HEK293 (cell line): ENCODE measurements around the gene GH1.

ENCODE experiments used
- CTCF ChIA-PET: fragments of 350-600 bp; formaldehyde crosslinking; extraction: SDS; loops from one replicate; lab custom pipeline; 2021; ENCODE audit warnings: antibody characterized with exemption; lab: Yijun Ruan, JAX
- POLR2A ChIA-PET: fragments of 300-600 bp; formaldehyde crosslinking; extraction: SDS; loops from one replicate; lab custom pipeline; 2020; ENCODE audit warnings: antibody characterized with exemption, inconsistent platforms; lab: Yijun Ruan, JAX
- H3K27ac ChIP-seq: fragments of 200-500 bp; sonication (Bioruptor generic); 2 replicates; pipeline ENCODE4 v1.5.1; 2014; ENCODE audit warnings: low read depth, low read length, control low read depth, inconsistent platforms; ENCODE audit errors: extremely low read depth
- H3K36me3 ChIP-seq, 2 experiments: fragments of 200-500 bp in 1 of 2; sonication (Bioruptor generic) in 1 of 2; 1 replicate in 1 of 2; 2 replicates in 1 of 2; pipeline ENCODE4 v1.5.1; 2014 to 2017; ENCODE audit warnings: inconsistent platforms in 2 of 2, low read length in 2 of 2; ENCODE audit not compliant: control insufficient read depth in 2 of 2, insufficient read depth in 1 of 2
- H3K4me1 ChIP-seq: fragments of 200-500 bp; sonication (Bioruptor generic); 2 replicates; pipeline ENCODE4 v1.5.1; 2014; ENCODE audit warnings: mild to moderate bottlenecking, low read length, inconsistent platforms; ENCODE audit not compliant: control insufficient read depth, insufficient read depth
- H3K4me3 ChIP-seq: 2 replicates; pipeline ENCODE4 v1.5.1; 2011; ENCODE audit warnings: low read depth, mild to moderate bottlenecking, control low read depth, low read length, moderate library complexity
- H3K9me3 ChIP-seq: fragments of 200-500 bp; sonication (Bioruptor generic); 2 replicates; pipeline ENCODE4 v1.5.1; 2014; ENCODE audit warnings: low read depth, low read length, inconsistent platforms; ENCODE audit not compliant: control insufficient read depth, insufficient read depth
- MZF1 ChIP-seq: fragments of 450-650 bp; formaldehyde crosslinking; IDR thresholded peaks from 2 replicates; pipeline ENCODE4 v1.5.1; 2017; ENCODE audit warnings: missing biosample characterization, missing genetic modification characterization, borderline replicate concordance
- RBAK ChIP-seq: fragments of 450-650 bp; formaldehyde crosslinking; IDR thresholded peaks from 2 replicates; pipeline ENCODE4 v1.5.1; 2016; ENCODE audit warnings: missing biosample characterization, missing genetic modification characterization
- SP2 ChIP-seq: fragments of 450-650 bp; formaldehyde crosslinking; IDR thresholded peaks from 2 replicates; pipeline ENCODE4 v1.5.1; 2016; ENCODE audit warnings: missing biosample characterization, missing genetic modification characterization
- SP3 ChIP-seq: fragments of 450-650 bp; formaldehyde crosslinking; IDR thresholded peaks from 2 replicates; pipeline ENCODE4 v1.5.1; 2016; ENCODE audit warnings: missing biosample characterization, missing genetic modification characterization
- ZBTB8A ChIP-seq: fragments of 450-650 bp; formaldehyde crosslinking; IDR thresholded peaks from 2 replicates; pipeline ENCODE4 v1.5.1; 2016; ENCODE audit warnings: missing biosample characterization, missing genetic modification characterization
- ZFP3 ChIP-seq: fragments of 450-650 bp; formaldehyde crosslinking; IDR thresholded peaks from 2 replicates; pipeline ENCODE4 v1.5.1; 2016; ENCODE audit warnings: low read depth, missing biosample characterization, missing genetic modification characterization
- ZIC2 ChIP-seq: fragments of 450-650 bp; formaldehyde crosslinking; IDR thresholded peaks from 2 replicates; pipeline ENCODE4 v1.5.1; 2016; ENCODE audit warnings: missing biosample characterization, missing genetic modification characterization
- ZNF112 ChIP-seq: fragments of 450-650 bp; formaldehyde crosslinking; IDR thresholded peaks from 2 replicates; pipeline ENCODE4 v1.5.0; 2017; ENCODE audit warnings: missing biosample characterization, missing genetic modification characterization
- ZNF155 ChIP-seq: fragments of 450-650 bp; formaldehyde crosslinking; IDR thresholded peaks from 2 replicates; pipeline ENCODE4 v1.5.1; 2016; ENCODE audit warnings: missing biosample characterization, missing genetic modification characterization
- ZNF169 ChIP-seq: fragments of 450-650 bp; formaldehyde crosslinking; IDR thresholded peaks from 2 replicates; pipeline ENCODE4 v1.5.1; 2016; ENCODE audit warnings: missing biosample characterization, missing genetic modification characterization
- ZNF174 ChIP-seq: fragments of 450-650 bp; formaldehyde crosslinking; IDR thresholded peaks from 2 replicates; pipeline ENCODE4 v1.5.0; 2017; ENCODE audit warnings: missing biosample characterization, mild to moderate bottlenecking, missing genetic modification characterization
- ZNF175 ChIP-seq: fragments of 450-650 bp; formaldehyde crosslinking; IDR thresholded peaks from 2 replicates; pipeline ENCODE4 v1.5.1; 2016; ENCODE audit warnings: missing biosample characterization, missing genetic modification characterization
- ZNF341 ChIP-seq: fragments of 450-650 bp; formaldehyde crosslinking; IDR thresholded peaks from 2 replicates; pipeline ENCODE4; 2016; ENCODE audit warnings: low read depth, missing biosample characterization, missing genetic modification characterization
- ZNF350 ChIP-seq: fragments of 450-650 bp; formaldehyde crosslinking; IDR thresholded peaks from 2 replicates; pipeline ENCODE4 v1.5.0; 2017; ENCODE audit warnings: missing biosample characterization, mild to moderate bottlenecking, missing genetic modification characterization
- ZNF473 ChIP-seq: fragments of 450-650 bp; formaldehyde crosslinking; IDR thresholded peaks from 2 replicates; pipeline ENCODE4 v1.5.1; 2017; ENCODE audit warnings: missing biosample characterization, missing genetic modification characterization
- ZNF530 ChIP-seq: fragments of 450-650 bp; formaldehyde crosslinking; IDR thresholded peaks from 2 replicates; pipeline ENCODE4 v1.5.1; 2016; ENCODE audit warnings: low read depth, missing biosample characterization, missing genetic modification characterization
- ZNF555 ChIP-seq: fragments of 450-650 bp; formaldehyde crosslinking; conservative IDR thresholded peaks from 2 replicates; pipeline ENCODE4 v1.5.1; 2017; ENCODE audit warnings: missing biosample characterization, mild to moderate bottlenecking, missing genetic modification characterization, inconsistent platforms
- ZNF768 ChIP-seq: fragments of 450-650 bp; formaldehyde crosslinking; IDR thresholded peaks from 2 replicates; pipeline ENCODE4 v1.5.1; 2018; ENCODE audit warnings: missing biosample characterization, mild to moderate bottlenecking, missing genetic modification characterization
- ZSCAN30 ChIP-seq: fragments of 450-650 bp; IDR thresholded peaks from 2 replicates; pipeline ENCODE4 v1.5.1; 2018; ENCODE audit warnings: missing biosample characterization, mild to moderate bottlenecking, missing genetic modification characterization, moderate library complexity
- TF ChIP-seq, protein P1 (sequence below): fragments of 450-650 bp; formaldehyde crosslinking; IDR thresholded peaks from 2 replicates; pipeline ENCODE4 v1.5.1; 2016; ENCODE audit warnings: missing biosample characterization, missing genetic modification characterization
- TF ChIP-seq, protein P2 (sequence below): fragments of 450-650 bp; formaldehyde crosslinking; IDR thresholded peaks from 2 replicates; pipeline ENCODE4 v1.5.1; 2016; ENCODE audit warnings: missing biosample characterization, missing genetic modification characterization, borderline replicate concordance
- TF ChIP-seq, protein P3 (sequence below): IDR thresholded peaks from 2 replicates; pipeline ENCODE4 v1.6.1; 2011; ENCODE audit warnings: mild to moderate bottlenecking, low read depth, low read length, borderline replicate concordance
- TF ChIP-seq, protein P4 (sequence below): fragments of 450-650 bp; formaldehyde crosslinking; IDR thresholded peaks from 2 replicates; pipeline ENCODE4 v1.5.0; 2017; ENCODE audit warnings: missing biosample characterization, missing genetic modification characterization, borderline replicate concordance

GH1 gene

GRCh38 chr17:63937319-63937718 is 18.7 kb upstream of the GH1 start (continued):
- TF ChIP-seq ZNF530 (tag by site-specific recombination) (no peak), ZIC2 (tag by site-specific recombination) (no peak), ZNF112 (tag by site-specific recombination) (no peak), MZF1 (tag by site-specific recombination) (no peak), ZNF473 (tag by site-specific recombination) (no peak), ZFP3 (no peak), ZNF555 (tag by site-specific recombination) (no peak)

DNA sequence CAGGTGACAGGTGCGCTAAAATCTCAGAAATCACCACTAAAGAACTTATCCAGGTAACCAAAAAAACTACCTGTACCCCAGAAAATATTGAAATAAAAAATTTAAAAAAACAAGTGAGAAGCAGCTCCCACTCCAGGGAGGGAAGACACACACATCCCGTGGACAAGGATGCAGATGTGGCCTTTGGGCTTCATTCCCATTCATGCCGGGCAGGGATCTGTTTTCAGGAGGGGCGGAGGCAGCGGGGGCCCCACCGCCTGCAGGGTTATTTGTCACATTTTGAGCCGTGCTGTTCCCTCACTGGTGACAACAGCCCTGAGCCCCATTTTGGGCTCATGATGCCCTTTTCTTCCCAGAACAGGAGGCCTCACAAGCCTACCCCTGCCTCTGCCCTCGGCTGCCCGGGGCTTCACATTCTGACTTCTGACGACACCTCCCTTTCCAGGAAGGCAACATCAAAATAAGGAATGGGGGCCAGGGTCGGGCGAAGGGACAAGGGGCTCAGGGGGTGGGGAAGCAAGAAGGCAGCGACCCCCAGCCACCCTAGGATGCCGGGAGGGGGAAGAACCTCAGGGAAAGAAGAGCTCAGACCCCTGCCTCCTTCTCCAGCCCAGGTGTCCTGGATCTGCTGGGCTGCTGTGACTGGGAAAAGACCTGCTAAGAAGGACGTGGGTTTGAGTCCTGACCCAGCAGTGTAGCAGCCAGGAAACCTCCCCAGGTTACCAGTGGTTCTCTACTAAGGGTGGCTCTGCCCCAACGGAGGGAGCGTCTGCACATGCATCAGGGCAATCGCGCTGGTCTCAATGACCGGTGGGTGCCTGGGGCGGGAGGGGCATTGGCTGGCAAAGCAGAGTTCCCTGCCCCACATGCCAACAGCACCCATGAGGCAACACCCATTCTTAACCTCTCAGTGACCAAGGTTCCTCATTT is 15.8 kb upstream of the GH1 start:
- TF ChIP-seq ZNF341 (tag by site-specific recombination) (no peak), ZBTB8A (tag by site-specific recombination) (0 out of 2 replicates have a peak, but pooled peaks have one; percentile 25), ZNF155 (tag by site-specific recombination) (no peak)
- TF ChIP-seq, protein P1, sequence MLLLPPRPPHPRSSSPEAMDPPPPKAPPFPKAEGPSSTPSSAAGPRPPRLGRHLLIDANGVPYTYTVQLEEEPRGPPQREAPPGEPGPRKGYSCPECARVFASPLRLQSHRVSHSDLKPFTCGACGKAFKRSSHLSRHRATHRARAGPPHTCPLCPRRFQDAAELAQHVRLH: no peak
- TF ChIP-seq, all 188 proteins: peak for 1
- CTCF ChIA-PET: interaction anchor here (0.6 to 3.0 kb wide), 5 partner anchors 12 to 33 kb away, joined by 3 to 14 read pairs (median 6); partner anchors contain the start of gene GH1
- POLR2A ChIA-PET: no interaction called here
- no peak overlapping the region for H3K27ac ChIP-seq
- no peaks in the 10 kb centered on the region for H3K9me3 ChIP-seq
- no peaks in the 10 kb centered on the region for H3K36me3 ChIP-seq
- no peak overlapping the region for H3K4me3 ChIP-seq
- no peaks in the 10 kb centered on the region for H3K4me1 ChIP-seq

DNA sequence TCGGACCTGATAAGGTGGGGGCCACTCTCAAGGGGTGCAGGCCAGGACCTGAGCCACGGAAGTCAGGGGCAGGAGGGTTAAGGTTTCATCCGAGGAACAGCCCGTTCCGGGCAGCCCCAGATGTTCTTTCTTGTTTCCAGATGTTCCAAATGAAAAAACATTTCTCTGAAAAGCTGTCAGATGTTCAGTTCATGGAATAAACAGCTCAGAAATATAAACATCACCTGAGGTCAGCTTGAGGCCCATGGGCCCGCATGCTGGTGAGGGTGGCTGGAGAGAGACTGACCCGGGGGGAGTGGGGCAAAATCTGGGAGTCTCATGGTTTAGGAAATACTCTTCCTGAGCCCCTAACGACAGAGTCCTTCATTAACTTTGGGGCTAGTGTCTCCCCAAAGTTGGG is 15.0 kb upstream of the GH1 start:
- Histone ChIP-seq H3K27ac (no peak overlapping the region), H3K9me3 (no peaks in the 10 kb centered on the region), H3K36me3 (no peaks in the 10 kb centered on the region), H3K4me1 (no peaks in the 10 kb centered on the region), H3K4me3 (no peak overlapping the region)
- ChIA-PET POLR2A (no interaction called here), CTCF (interaction anchor here (0.5 to 3.0 kb wide), 5 partner anchors 9 to 139 kb away, joined by 3 to 14 read pairs (median 3); partner anchors contain the start of gene GH1)
- no peak for TF ChIP-seq ZNF169 (tag by site-specific recombination)
- TF ChIP-seq ZNF174: no peak
- no peak for TF ChIP-seq SP3 (tag by site-specific recombination)
- no peak for TF ChIP-seq ZNF175 (tag by site-specific recombination)
- no peak for TF ChIP-seq ZNF768 (tag by site-specific recombination)
- no peak for TF ChIP-seq SP2
- TF ChIP-seq RBAK (tag by site-specific recombination): no peak
- TF ChIP-seq ZNF350 (tag by site-specific recombination): no peak
- no peak for TF ChIP-seq ZSCAN30
- TF ChIP-seq, protein P2, sequence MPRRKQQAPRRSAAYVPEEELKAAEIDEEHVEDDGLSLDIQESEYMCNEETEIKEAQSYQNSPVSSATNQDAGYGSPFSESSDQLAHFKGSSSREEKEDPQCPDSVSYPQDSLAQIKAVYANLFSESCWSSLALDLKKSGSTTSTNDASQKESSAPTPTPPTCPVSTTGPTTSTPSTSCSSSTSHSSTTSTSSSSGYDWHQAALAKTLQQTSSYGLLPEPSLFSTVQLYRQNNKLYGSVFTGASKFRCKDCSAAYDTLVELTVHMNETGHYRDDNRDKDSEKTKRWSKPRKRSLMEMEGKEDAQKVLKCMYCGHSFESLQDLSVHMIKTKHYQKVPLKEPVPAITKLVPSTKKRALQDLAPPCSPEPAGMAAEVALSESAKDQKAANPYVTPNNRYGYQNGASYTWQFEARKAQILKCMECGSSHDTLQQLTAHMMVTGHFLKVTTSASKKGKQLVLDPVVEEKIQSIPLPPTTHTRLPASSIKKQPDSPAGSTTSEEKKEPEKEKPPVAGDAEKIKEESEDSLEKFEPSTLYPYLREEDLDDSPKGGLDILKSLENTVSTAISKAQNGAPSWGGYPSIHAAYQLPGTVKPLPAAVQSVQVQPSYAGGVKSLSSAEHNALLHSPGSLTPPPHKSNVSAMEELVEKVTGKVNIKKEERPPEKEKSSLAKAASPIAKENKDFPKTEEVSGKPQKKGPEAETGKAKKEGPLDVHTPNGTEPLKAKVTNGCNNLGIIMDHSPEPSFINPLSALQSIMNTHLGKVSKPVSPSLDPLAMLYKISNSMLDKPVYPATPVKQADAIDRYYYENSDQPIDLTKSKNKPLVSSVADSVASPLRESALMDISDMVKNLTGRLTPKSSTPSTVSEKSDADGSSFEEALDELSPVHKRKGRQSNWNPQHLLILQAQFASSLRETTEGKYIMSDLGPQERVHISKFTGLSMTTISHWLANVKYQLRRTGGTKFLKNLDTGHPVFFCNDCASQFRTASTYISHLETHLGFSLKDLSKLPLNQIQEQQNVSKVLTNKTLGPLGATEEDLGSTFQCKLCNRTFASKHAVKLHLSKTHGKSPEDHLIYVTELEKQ: no peak
- TF ChIP-seq, protein P3, sequence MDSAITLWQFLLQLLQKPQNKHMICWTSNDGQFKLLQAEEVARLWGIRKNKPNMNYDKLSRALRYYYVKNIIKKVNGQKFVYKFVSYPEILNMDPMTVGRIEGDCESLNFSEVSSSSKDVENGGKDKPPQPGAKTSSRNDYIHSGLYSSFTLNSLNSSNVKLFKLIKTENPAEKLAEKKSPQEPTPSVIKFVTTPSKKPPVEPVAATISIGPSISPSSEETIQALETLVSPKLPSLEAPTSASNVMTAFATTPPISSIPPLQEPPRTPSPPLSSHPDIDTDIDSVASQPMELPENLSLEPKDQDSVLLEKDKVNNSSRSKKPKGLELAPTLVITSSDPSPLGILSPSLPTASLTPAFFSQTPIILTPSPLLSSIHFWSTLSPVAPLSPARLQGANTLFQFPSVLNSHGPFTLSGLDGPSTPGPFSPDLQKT: no peak
- TF ChIP-seq, protein P4, sequence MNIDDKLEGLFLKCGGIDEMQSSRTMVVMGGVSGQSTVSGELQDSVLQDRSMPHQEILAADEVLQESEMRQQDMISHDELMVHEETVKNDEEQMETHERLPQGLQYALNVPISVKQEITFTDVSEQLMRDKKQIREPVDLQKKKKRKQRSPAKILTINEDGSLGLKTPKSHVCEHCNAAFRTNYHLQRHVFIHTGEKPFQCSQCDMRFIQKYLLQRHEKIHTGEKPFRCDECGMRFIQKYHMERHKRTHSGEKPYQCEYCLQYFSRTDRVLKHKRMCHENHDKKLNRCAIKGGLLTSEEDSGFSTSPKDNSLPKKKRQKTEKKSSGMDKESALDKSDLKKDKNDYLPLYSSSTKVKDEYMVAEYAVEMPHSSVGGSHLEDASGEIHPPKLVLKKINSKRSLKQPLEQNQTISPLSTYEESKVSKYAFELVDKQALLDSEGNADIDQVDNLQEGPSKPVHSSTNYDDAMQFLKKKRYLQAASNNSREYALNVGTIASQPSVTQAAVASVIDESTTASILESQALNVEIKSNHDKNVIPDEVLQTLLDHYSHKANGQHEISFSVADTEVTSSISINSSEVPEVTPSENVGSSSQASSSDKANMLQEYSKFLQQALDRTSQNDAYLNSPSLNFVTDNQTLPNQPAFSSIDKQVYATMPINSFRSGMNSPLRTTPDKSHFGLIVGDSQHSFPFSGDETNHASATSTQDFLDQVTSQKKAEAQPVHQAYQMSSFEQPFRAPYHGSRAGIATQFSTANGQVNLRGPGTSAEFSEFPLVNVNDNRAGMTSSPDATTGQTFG (tag by site-specific recombination): no peak
